Dedifferentiated amniotic fluid mesenchymal stem cell (primary cell): ENCODE measurements around the gene ZMYND8.
A peak's percentile ranks its signal among the peaks of the same experiment; 100 is the strongest.
"Not testable (repeated sequence)": the region's sequence is repeated elsewhere in the genome, so short reads cannot be mapped to it uniquely, and the experiment has no call there.

Source experiments
- DNase-seq: peaks from one replicate; pipeline ENCODE4 v3.0.0-alpha.2; 2016; ENCODE audit errors: extremely low spot score

ZMYND8 gene

GRCh38 chr20:47204008-47204849 lies 152.3 kb downstream of the ZMYND8 start:
- no peak for DNase-seq

GRCh38 chr20:47202733-47203667 lies 153.5 kb downstream of the ZMYND8 start:
- no peak for DNase-seq

GRCh38 chr20:47201074-47201730 lies 155.3 kb downstream of the ZMYND8 start:
- no peak for DNase-seq

- no peak for DNase-seq
These were observed 157.4 kb downstream of the ZMYND8 start for GRCh38 chr20:47198996-47199552.

- DNase-seq = no peak
These were observed 158.2 kb downstream of the ZMYND8 start for GRCh38 chr20:47198254-47198671.

GRCh38 chr20:47196091-47197081 lies 160.1 kb downstream of the ZMYND8 start:
- peak; percentile 51 for DNase-seq

GRCh38 chr20:47195573-47195972 lies 160.9 kb downstream of the ZMYND8 start:
- DNase-seq = no peak

- no peak for DNase-seq
These were observed 164.5 kb downstream of the ZMYND8 start for GRCh38 chr20:47191956-47192355.

GRCh38 chr20:47191074-47191673 lies 165.3 kb downstream of the ZMYND8 start:
- DNase-seq = no peak

- no peak for DNase-seq
These were observed 167.4 kb downstream of the ZMYND8 start for GRCh38 chr20:47189060-47189459.

GRCh38 chr20:47188540-47188939 lies 168.0 kb downstream of the ZMYND8 start:
- DNase-seq = no peak

GRCh38 chr20:47187450-47188195 lies 168.9 kb downstream of the ZMYND8 start:
- DNase-seq = no peak

- no peak for DNase-seq
These were observed 173.1 kb downstream of the ZMYND8 start for GRCh38 chr20:47183367-47183766.

- DNase-seq = no peak
These were observed 175.2 kb downstream of the ZMYND8 start for GRCh38 chr20:47181056-47181862.

- DNase-seq = no peak
These were observed 177.2 kb downstream of the ZMYND8 start for GRCh38 chr20:47179267-47179666.

- DNase-seq = no peak
These were observed 177.6 kb downstream of the ZMYND8 start for GRCh38 chr20:47178851-47179250.

GRCh38 chr20:47178277-47178676 lies 178.2 kb downstream of the ZMYND8 start:
- no peak for DNase-seq

- DNase-seq = not testable (repeated sequence)
These were observed 180.3 kb downstream of the ZMYND8 start for GRCh38 chr20:47176217-47176616.
